NCI-H1105 treated with DMSO at 0.1 percent for 48 hours (cell line): Measurements from ENCODE around the gene E2F6.
A peak's percentile ranks its signal among the peaks of the same experiment; 100 is the strongest.
"Not testable (repeated sequence)": the region's sequence is repeated elsewhere in the genome, so short reads cannot be mapped to it uniquely, and the experiment has no call there.

Experiments
- DNase-seq: peaks from one replicate; lab custom pipeline; 2025; lab: John Stamatoyannopoulos, UW

E2F6 gene

DNA sequence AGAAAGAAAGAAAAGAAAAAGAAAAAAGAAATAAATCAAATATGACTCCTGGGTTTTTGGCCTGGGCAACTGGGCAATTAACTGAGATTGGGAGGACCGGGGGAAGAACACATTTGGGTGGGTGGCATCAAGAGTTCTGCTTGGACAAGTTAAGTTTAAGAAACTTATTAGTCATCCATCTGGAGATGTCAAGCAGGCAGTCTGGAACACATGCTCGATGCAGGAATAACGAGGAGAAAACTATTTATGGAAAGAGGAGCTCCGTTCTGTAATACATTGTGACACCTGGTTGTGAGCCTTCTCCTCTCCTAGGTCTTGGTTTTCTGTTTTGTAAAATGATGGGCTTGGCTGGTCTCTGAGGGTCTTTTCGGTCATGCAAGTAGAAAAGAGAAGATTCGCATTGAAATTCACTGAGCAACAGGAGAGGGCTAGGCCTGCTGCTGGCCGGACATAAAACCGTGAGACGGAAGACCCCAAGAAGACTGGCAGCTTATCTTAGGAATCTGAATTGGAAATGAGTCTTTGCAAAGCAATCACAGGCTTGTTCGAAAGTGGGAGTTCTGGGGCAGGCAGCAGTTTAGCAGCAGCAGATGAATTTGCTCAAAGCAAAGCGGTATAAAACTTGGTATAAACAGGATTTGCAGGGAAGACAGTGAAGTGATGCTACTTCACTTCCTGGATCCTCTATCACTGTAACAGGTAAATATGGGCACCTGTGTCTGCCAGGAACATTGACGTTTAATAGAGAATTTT is 51.4 kb downstream of the E2F6 start:
- DNase-seq, result no peak

DNA sequence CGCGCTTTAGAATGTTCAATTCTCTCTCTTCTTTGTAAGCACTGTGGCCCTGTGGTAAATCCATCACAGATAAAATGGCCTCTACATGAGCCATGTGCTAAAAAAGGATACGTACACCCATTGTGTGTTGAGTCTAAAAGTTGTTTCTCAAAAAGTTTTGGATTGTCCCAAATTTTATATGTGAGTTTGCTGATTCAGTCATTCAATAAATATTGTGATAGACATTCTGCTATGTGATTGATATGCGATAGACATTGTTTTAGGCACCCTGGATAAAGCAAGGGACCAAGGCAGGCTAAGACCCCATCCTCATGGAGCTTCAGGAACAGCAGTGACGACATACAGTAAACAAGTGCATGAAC is 53.5 kb downstream of the E2F6 start:
- DNase-seq, result no peak

DNA sequence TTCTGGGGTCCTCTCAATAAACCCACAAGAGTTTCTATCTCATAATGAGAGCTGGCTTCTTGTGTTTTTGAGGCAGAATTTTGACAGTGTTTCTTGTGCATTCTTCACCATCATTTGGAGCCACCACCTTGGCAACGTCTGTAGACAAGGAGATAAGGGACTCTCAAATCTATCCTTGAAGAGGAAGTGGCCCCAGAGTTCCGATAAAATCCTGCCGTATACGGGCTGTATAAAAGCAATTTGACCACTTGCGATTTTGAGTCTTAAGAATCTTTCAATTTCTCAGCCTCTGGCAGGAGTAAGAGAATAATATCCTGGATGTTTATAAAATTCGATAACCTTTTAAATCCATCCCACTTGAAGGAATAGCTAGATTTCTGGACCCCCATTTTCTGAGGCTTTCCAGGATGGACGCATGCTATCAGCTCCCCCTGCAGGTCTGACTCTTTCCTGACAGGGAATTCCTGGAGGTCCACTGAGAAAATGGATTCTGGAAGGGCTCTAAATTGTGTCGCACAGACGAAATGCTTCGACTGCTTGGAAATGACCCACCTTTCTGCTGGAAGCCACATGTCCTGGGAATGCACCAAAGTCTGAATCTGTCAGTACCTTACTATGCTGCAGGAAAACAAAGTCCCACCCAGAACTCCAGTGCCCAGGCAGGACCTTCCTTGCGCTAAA is 54.1 kb downstream of the E2F6 start:
- peak; percentile 31 for DNase-seq

DNA sequence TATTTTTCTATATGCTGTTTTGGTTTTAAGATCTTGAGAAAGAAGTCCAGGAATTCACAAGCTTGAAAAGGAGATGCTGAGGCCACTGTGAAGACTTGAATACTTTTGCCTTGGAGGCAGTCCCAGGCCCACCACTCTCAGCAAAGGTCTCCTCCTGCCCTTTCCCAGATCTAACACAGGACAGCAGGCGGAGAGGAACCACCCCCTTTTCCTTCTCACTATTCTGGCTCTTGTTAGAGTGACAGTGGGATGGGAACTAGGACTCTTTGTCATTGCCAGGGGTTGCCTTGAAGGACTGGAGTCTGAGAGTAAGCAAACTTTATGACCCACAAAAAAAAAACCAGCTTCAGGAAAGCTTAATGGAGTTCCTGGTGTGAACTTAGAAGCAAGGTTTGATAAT is 54.7 kb downstream of the E2F6 start:
- no peak for DNase-seq

DNA sequence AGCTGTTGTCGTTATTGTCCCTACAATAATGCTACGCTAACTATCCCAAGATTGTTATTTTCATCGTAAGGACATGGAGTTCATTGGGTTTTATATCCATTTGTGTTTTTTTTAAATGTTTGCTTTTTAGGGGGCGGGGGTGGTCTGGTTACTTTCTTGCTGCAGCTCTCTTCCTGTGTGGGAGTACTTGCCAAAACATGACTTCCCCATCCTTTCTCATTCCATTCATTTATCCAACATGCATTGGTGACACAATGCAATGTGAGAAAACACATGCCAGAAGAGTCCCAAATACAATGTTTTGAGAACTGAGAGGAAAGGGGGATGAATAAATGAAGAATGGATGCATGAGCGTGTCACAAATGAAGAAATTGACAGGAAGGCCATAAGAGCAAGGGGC is 55.9 kb downstream of the E2F6 start:
- no peak for DNase-seq

DNA sequence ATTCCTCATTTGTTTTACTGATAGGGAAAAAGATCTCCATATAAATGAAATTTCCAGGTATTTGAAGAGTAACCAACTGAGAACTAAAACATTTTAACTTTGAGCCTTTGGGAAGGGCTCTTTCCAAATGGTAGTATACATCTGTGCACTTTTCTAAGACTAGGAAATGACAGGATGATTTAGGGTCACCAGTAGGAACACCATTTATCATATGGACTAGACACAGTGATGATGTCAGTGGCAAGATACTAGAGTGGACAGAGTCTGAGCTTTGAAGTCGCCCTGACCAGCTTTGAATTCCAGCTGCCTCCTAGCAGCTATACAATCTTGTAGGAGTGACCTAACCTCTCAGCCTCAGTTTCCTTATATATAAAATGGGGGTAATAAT is 56.4 kb downstream of the E2F6 start:
- DNase-seq, result no peak

DNA sequence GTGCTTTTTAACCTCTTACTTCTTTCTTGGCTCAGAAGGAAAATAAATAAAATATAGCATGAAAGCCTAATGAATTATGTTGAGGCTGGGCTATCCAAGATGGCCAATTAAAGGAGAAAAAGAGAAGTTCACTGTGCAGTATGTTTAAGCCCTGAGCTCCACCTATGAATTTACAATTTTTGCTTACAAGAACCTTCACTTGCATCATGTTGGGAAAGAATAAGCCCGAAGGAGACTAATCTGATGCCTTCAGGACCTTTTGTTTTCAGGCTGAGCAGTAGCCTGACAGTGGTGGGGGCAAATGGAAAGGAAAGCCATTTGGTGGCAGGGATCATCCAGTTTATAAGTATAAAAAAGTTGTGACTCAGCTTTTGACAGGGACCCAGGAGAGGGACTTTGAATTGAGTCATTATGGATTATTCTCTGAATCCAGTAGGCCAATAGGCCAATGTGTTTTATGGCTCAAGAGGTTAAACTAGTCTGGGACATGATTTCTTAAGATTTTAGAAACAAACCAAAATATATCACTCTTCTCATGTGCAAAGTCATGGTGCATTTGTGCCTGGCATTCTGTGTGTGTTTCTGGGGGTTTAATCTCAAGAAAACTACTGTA is 56.9 kb downstream of the E2F6 start:
- DNase-seq, result no peak

DNA sequence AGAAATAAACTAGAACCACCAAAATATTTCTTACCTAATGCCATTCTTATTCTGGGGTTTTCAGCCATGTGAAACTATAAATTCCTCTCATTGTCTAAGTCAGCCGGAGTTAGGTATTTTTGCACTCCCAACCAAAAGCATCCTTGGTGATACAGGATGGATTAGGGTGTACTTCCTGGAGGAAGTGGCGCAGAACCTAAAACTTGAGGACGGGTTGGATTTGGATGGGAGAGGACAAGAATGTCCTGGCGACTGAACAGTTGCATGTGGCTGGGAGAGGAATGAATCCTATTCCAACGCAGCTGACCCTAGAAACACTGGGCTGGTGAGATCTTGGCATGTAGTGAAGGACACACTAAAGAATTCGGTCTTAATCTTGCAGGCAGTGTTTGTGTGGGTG is 58.5 kb downstream of the E2F6 start:
- DNase-seq, result no peak

DNA sequence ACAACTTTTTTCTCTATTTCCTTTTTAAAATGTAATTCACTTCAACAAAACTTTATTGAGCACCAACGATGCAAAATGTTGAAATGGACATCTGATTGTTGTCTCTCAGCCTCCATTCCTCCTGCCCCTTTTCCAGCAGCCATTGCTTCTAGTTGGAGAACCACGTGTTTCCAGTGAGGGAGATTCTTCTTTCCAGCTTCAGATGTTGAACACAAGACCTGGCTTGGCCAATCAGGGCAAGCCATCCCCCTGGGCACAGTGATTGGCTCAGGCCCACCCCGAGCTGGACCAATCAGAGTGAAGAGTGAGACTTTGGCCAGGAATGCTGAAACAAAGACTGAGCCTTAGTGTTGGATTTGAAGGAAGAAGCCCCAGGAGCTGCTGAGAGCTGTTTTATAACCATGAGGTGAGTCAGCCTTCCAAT is 59.0 kb downstream of the E2F6 start:
- no peak for DNase-seq

DNA sequence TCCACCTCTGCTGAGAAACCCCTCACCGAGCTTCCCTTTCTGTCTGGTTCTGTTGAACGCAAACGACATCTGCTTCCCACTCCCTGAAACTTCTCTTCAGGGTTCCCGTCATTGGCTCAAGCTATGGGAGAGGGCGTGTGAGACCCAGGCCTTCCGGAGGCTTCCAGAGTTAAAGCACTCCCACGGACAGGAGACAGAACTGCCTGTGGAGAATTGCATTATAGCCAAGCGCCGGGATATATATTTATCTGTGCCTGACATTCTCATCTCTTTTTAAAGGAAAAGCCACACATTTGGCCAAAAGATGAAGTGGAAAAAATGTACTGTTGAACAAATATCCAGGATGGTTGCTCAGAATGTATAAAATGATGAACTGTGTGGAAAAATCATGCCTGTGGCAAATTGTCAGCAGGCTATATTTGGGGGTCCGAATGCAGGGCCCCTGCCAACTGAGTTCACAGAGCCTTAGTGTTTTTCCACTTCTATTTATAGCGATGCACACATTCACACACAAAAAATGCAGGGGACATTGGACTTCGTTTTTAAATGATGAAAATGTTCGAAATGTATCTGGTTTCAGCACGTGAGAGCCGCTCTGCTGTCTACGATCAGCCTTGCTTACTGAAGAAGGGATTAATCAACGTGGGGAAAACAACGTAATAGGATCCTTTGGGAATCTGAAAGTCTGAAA is 59.5 kb downstream of the E2F6 start:
- DNase-seq, result no peak

DNA sequence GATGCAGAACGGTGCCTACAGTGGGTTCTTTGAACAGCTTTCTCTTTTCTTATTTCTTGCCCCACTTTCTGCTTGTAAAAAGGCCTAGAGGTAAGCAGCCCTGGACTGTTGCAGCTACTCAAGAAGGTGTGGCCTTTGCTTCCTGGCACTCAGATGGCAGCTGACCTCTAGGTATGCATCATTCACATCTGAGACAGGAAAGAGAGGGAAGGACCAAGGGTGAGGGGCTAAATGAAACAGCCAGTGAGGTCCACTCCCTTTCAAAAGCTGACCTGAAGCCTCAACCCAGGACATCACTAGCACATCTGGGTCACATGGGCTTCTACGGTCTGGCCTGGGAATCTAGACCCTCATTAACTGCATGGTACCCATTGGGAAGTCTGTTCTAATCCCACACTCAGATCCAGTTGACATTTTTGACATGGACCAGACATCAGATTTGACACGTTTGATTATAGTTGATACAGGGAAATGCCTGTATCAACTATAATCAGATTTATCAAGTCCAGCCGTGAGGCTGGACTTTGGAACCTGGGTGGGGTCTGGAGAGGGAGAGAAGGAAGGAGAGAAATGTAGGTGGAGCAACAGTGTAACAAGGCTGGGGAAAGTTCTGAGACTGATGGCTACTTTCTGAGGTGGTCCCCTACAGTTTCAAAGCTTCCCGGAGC is 60.2 kb downstream of the E2F6 start:
- no peak for DNase-seq

DNA sequence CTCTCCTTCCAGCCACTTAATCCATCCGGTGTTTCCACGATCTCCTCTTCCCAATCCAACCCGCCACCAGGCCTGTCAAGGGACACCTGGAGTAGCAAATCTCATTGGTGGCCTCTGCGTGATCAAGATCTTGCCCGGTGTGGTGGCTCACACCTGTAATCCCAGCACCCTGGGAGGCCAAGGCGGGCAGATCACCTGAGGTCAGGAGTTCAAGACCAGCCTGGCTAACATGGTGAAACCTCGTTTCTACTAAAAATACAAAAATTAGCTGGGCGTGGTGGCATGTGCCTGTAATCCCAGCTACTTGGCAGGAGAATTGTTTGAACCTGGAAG is 60.9 kb downstream of the E2F6 start:
- not testable (repeated sequence) for DNase-seq

DNA sequence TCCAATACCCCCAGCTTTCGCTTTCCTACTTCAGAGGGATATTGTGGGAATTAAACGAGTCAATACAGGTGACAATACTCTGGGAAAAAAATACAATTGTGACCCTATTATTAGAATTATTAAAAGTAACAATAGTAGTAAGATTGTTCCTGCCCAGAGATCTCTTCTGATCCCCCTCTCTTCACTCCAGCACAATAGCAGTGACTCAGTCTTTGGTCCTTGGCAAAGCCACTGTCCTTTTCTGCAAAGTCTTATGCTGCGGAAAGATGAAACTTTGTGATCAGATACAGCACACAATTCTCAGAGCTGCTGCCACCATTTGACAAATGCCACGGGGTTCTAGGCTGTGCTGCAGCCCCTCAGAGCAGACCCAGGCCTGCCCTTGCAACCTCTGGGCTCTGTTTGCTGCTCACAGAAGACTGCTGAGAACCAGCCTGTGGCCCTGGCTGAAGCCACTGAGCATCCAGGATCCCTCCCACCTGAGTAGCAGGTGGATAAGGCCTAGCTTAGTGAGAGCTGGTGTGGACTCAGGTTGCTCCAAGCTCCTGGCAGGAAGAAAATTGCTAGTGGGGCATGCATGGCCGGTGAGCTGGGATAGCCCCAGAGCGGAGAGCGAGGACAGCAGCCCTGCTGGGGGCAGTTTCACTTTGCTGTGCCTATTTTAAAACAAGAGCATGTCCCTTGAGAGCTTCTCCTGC is 61.4 kb downstream of the E2F6 start:
- DNase-seq, result no peak

DNA sequence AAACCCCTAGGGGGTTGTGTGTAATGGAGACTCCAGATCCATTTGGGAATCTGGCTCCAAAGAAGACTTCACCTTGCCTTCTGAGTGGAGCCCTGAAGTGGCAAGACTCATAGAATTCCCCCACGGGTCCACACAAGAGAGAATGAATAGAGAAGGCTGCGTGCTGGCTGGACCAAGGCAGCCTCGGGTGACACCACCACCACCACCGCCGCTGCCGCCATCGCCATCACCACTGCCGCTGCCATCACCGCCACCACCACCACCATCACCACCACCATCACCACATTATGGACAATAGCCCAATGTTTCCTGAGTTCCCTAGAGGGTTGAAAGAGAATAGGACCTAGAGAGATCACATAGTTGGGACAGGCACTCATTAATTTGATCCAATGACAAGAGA is 63.5 kb downstream of the E2F6 start:
- DNase-seq, result no peak

DNA sequence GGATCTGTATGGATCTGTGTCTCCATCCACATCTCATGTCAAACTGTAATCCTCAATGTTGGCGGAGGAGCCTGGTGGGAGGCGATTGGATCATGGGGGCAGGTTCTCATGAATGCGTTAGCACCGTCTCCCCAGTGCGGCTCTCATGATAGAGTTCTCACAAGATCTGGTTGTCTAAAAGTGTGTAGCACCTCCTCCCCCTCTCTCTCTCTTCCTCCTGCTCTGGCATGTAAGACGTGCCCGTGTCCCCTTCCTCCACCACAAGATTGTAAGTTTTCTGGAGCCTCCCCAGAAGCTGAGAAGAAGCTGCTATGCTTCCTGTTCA is 66.6 kb downstream of the E2F6 start:
- DNase-seq, result no peak

DNA sequence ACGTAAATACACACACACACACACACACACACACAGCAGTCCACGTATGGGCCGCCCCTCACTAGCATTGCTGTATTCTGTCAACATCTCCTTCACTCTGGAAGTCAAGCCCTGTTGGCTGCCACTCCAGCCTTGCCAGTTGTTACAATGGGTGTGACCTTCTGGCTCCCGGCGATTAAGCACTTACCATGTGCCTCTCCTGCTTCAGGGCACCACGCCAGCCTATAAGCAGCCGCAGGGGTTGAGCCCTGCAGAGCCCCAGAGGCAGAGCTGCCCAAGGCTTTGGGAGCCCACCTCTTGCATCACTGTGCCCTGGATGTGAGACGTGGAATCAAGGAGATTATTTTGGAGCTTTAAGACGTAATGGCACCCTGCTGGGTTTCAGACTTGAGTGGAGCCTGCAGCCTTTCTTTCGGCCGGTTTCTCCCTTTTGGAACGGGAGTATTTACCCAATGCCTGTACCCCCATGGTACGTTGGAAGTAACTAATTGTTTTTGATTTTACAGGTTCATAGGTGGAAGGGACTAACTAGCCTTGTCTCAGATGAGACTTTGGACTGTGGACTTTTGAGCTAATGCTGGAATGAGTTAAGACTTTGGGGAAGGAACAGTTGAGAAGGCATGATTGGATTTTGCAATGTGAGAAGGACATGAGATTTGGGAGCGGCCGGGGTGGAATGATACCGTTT is 67.1 kb downstream of the E2F6 start:
- peak; percentile 69 for DNase-seq

DNA sequence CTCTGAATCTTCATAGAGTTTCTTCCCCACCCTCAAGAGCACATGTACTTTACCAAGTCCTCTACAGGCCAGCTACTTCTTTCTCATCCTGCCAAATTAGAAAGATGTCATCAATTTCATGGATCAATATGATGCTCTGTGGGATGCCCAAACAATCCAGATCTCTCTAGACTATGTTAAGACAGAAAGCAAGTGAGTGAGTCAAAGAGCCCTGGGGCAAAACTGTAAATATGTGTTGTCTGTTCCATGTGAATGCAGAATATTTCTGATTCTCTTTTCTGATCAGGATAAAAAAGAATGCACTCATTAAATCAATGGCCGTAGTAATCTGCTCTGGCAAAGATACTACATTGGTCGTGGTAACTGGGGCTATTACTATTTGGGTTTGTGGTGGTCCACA is 68.4 kb downstream of the E2F6 start:
- DNase-seq, result no peak

DNA sequence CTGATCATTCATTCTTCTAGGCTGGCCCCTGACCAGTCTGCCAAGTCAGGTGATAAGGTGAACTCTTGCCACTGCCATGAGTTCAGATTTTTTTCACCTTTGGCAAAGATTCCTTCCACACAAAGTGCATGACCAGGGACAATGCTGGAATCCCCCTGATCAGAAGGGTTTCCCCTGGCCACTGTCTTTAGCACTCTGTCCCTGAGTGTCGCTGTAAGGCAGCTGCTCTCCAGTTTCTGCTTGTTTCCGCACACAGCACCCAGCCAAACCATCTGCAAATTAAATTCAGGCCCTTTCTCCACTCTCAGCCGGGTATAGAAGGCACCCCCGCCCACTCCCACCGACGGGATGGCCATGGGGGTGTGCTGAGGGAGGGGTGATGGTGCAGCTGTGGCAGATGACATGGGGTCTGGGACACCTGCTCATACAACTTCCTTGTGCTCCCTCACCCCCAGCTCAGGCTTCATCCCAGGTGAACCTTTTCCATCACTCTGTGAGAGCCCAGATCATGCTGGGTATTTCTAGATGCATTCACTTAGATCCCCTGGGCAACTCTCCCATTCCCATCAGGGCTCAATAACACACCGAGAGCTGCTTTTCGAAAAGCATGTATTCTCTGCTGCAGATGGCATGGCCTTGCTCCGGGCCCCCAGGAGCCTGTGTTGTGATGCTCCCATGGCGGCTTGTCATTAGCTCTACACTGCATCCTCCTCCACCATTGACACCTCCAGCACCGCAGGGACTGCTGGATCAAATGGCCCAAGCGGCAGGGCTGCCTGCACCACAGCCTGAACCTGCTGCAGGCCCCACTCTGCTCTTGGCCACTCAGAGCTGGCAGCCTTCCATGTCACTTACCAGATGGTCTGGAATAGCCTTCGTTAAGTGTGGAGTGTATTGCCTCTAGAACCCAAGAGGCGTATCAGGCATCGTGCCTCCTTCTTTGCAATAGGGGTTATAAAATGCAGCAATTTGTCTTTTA is 69.2 kb downstream of the E2F6 start:
- DNase-seq, result no peak

DNA sequence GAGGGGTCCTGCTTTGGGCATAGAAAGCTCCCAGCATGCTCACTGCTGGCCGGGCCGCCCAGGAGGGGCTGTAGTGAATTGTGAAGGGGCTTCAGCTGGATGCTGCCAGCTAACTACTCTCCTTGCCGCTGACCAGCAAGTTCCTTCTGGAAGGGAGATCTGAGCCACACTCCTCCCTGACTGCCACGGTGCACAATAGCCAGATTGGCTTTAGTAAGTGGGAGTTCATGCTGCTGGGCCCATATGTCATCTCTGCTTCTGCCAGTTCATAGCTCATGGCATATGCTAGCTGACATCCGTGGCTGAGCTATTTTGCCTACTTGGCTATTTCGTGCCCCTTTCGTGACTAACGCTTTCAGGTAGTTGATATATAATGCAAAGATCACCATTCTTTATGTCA is 69.9 kb downstream of the E2F6 start:
- DNase-seq, result no peak

DNA sequence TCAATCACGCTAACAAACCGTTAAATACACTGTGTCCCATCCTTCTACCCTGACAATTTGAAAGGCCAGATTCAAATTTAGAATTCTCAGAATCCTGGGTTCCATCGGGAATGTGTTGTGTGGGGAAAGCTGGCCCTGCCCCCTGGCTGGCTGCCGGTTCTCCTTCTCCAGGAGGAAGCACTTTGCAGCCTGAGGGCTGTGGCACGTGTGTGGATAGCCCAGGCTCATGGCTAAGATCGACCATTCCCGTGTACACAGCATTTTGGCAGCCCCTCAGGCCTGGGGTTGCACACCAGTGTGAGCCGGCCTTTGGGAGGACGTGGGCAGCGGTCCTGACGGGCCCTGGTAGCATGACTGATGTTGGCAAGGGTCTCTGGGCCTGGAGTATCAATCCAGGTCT is 70.6 kb downstream of the E2F6 start:
- DNase-seq, result no peak
